ENCODE results near the gene FGF7.

DNA sequence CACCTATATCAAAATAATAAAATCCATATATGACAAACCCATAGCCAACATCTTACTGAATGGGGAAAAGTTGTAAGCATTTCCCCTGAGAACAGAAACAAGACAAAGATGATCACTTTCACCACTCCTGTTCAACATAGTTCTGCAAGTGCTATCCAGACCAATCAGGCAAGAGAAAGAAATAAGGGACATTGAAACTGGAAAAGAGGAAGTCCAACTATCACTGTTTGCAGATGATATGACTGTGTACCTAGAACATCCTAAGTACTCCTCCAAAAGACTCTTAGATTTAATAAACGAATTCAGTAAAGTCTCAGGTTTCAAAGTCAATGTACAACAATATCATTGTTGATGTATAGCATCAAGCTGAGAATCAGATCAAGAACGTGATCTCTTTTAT is 35.6 kb upstream of the FGF7 start:
- TF ChIP-seq, protein P1, sequence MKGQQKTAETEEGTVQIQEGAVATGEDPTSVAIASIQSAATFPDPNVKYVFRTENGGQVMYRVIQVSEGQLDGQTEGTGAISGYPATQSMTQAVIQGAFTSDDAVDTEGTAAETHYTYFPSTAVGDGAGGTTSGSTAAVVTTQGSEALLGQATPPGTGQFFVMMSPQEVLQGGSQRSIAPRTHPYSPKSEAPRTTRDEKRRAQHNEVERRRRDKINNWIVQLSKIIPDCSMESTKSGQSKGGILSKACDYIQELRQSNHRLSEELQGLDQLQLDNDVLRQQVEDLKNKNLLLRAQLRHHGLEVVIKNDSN (IDR thresholded peaks at IDR 0.05), result no peak
- TF ChIP-seq CREB1 (IDR thresholded peaks at IDR 0.05; ENCODE audit: low read depth) (no peak), REST (IDR thresholded peaks at IDR 0.05; ENCODE audit: low read depth) (no peak), EP300 (IDR thresholded peaks at IDR 0.05; ENCODE audit: borderline replicate concordance) (no peak), NFIC (IDR thresholded peaks at IDR 0.05) (no peak), MAX (IDR thresholded peaks at IDR 0.05) (no peak), TAF1 (IDR thresholded peaks at IDR 0.05; ENCODE audit: low read depth) (no peak), EGR1 (IDR thresholded peaks at IDR 0.05) (no peak), YY1 (IDR thresholded peaks at IDR 0.05; ENCODE audit: low read depth) (no peak), TEAD4 (IDR thresholded peaks at IDR 0.05) (no peak), RAD21 (IDR thresholded peaks at IDR 0.05; ENCODE audit: low read depth) (no peak)
